ENCODE data around the gene AIP. TPM values are rescaled to one million over a fixed set of nuclear protein-coding genes. Genes with fewer than 3 reads are reported as not detected.

The AIP gene
- total RNA-seq, 1 donor from 2014 or later = 43.6 TPM

DNA sequence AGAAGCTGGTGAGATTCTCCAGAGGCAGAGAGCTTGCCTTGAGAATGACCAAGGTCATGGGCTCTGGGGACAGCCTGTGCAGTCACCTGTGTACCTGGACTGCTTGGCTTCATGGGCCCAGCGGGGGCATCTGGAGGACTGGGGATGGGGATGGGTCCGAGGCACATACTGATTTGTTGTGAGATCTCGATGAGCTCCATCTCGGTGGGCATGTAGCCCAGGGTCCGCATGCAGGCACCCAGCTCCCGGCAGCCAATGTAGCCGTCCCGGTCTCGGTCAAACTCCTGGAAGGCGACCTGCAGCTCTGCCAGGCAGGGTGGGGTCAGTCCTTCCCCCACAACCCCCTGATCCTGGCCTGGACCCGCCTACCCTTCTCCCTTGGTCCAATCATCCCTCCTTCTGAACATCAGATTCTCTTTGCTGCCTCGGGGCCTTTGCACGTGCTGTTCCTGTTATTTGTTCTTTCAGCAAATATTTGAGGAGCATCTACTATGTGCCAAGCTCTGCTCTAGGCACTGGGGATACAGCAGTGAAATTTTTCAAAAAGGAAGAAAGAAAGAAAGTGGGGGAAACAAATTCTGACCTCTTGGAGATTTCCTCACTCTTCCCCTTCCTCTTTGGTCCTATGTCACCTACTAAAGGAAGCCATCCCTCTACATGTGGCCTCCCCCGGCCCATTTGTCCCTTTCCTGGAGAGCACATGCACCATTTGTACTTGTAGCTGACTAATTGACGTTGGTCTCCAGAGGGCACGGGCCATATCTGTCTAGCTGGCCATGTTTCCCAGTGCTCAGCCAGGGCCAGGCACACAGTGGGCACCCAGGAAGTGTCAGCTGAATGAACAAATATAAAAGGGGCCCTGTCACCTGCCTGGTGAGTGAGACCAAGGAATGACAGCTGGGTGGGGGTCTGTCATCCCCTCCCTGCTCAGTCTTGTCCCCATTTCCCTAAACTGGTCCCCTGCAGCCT is 38.3 kb downstream of the AIP start:
- intact Hi-C loops (cut with DNase I) = no loop called here
- no peak for DNase-seq (ENCODE audit: low spot score)

DNA sequence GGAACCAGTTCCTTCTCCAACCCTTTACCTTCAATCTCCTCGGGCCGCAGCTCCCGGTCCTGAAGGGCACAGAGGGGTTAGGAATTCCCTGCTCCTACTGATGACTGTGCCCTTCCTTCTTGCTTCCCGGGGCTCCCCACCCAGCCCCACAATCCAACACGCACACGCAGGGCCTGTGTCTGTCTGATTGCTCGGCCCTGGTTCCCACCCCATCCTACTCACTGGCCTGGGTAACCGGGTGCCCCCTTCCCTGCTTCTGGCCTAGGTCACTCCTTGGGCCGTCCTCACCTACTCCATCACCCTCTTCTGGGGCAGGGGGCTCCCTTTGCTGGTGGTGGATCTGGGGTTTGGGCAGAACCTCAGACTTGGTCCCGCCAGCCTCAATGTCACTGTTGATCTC is 39.1 kb downstream of the AIP start:
- DNase-seq (ENCODE audit: low spot score) = no peak
- intact Hi-C loops (cut with DNase I) = no loop called here

DNA sequence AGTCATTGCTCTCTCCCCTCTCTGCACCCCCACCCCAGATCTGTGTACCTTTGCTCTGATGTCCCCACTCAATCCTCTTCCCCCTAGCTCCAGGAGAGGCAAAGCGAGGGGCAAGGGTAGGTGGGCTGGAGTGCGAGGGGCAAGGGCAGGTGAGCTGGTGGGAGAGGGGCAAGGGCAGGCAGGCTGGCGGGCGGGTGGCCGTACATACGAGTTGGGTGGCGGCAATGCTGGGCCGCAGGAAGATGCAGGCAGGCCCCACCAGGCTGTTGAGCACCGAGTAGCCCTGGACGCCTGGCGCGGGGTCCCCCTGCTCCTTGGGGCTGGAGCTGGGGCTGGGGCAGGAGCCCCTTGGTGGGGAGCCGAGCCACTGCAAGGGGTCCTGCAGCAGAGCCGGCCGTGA is 39.5 kb downstream of the AIP start:
- DNase-seq (ENCODE audit: low spot score) = no peak
- intact Hi-C loops (cut with DNase I) = no loop called here

DNA sequence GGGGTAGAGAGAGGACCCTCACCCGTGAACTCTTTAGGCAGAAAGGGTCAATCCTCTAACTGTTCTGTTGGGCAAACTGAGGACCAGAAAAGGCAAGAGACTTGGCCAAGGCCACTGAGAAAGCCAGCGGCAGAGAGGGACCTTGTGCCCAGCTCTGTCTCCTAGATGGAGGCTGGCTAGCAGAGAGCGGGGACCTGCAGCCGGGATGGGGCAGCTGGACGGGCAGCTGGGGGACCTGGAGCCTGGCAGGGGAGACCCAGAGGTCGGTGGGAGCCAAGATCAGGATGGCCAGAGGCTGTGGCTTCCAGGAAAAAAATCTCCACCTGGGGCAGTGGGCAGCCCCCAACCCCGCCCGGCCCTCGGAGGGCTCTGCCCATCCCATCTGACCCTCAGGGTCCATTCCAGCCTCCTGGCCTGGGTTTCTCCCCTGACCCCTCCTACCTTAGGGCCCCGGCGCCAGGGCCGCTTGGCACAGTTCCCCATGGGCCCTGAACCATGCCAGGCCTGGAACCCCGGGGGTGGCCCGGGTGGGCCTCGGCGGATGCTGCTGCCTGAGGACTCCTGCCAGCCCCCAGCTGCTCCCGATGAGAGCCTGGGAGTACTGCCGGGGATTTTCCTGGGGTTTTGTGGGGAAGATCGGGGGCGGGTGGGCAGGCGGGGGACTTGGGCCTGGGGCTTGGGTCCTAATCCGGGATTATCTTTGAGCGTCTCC is 40.2 kb downstream of the AIP start, which contains the start of gene CABP2:
Gene CABP2 (minus strand): TSS at position 603 of the 712 bp plus-strand sequence. CDS start 120 bp downstream, at position 483.
- DNase-seq (ENCODE audit: low spot score) = no peak
- intact Hi-C loops (cut with DNase I) = no loop called here

DNA sequence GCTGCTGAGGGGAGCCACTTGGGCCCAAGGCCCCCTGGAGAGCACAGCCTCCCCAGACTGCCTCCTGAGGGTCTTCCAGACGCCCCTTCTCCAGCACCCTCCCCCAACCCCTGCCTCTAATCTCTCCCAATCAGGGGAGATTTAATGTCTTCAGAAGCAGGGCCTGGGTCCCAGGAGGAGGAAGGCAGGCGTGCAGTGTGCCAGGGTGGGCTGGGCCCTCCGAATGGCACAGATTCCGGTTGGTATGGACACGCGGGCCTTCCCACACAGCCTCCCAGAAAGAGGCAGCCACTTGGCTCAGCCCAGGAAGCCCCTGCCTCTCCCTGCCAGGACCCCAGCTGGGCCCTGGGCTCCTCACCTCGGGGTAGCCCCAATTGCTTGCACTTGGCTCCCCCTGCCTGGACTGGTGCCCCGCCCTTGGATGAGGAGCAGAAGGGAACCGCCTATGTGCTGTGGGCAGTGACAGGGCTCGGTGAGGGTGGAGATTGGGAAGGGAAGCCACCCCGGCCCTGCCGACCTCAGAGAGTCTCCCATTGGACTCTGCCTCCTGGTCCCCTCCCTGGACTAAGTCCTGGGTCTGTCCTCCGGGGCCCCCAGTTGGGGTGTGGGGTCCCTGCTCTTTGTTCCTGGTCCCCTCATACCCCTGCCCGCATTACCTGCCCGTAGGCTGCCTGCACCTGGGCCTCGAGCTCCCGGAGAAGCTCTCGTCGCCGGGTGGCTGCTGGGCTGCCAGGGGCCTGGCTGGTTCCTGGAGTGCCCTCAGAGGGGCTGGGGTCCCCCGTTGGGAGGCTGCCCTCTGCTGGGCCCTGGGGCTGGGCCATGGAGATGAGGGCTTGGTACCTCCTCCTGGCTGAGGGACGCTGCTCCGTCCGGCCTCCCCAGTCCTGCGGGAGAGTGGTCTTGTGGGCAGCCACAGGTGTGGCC is 41.0 kb downstream of the AIP start:
- no peak for DNase-seq (ENCODE audit: low spot score)
- intact Hi-C loops (cut with DNase I) = no loop called here

DNA sequence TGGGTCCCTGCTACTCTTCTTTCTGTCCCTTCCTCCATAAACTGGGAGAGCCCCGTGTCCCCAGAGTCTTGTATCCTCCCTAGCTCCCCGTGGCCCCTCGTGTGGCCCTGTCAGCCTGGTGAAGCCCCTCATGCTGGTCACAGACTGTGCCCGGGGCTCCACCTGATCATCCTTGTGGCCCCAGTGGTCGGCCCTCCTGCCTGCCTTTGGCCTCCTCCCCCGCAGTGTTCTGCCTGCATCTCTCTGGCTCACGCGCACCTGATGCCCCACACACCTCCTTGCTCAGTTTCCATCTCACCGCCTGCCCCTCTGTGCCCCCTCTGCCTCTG is 41.6 kb downstream of the AIP start:
- no peak for DNase-seq (ENCODE audit: low spot score)
- intact Hi-C loops (cut with DNase I) = no loop called here

DNA sequence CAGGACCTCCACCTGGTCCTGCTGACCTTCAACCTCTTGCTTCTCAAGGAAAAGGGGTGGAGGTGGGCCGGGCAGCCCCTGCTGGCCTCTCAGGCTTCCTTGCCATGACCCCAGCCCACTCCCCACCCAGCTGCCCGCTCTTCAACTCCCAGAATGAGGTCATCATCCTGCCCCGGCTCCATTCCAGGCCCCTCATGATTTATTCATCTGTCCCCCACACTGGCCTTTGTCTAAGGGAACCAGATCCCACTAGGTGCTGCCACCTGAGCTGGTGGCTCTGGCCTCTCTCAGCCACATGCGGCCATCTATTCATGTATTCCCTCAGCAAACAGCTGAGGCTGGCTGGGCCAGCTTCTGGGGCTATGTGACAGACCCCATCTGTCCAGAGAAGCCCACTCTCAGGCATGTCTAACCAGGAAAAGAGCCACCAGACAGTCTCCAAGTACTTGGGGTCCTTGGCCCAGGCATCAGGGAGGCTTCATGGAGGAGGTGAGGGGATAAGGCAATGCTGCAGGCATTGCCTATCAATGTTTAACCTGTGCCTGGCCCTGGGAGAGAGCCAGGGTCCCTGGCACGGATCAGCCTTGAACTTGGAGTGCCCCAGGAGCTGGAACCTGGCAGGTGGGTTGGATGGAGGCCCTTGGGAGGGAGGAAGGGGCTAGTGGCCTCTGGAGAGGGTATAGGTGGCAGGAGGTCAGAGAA is 42.6 kb downstream of the AIP start:
- intact Hi-C loops (cut with DNase I) = no loop called here
- DNase-seq (ENCODE audit: low spot score) = no peak

DNA sequence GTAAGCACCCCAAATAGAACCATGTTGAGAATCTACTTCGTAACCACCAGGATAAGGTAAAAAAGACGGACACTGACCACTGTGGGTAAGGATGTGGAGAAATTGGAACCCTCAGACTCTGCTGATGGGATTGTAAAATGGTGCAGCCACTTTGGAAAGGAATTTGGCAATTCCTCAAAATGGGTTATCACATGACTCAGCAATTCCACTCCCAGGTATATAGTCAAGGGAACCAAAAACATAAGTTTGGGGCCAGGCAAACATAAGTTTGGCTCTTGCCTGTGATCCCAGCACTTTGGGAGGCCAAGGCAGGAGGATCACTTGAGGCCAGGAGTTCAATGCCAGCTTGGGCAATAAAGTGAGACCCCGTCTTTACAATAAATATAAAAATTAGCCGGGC is 45.5 kb downstream of the AIP start:
- intact Hi-C loops (cut with DNase I) = no loop called here
- DNase-seq (ENCODE audit: low spot score) = no peak

DNA sequence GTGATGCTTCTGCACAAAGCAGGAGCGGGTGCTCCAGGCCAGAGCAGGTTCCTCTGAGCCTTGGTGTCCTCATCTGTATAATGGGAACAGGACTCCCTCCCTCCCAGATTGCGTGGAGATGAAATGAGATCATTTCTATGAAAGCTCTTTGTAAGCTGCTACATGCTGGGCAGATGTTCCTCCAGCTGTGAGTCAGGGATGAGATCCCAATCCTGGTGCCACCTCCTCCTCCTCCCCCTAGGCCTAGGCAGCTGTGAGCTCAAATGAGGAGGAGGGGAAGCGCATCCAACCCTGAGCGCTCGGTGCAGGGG is 47.4 kb downstream of the AIP start:
- intact Hi-C loops (cut with DNase I) = no loop called here
- DNase-seq (ENCODE audit: low spot score) = no peak

DNA sequence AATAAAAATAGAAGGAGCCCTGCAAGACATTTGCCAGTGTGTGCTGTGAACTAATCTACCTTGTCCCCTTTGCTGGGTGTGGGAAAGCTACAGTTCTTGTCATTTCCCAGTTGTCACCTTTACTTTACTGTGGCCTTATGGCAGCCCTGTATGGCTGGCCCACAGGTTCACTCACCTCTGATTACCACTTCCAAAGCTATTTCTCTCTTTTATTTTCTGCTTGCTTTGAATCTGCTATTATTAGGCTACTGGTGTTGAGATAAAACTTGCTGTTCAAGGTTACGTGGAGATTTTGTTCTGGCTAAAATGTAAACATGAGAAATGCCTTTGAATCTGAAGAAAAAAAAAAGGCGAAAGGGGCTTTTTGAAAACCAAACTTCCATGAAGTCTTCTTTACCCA is 50.1 kb downstream of the AIP start:
- no peak for DNase-seq (ENCODE audit: low spot score)
- intact Hi-C loops (cut with DNase I) = no loop called here

DNA sequence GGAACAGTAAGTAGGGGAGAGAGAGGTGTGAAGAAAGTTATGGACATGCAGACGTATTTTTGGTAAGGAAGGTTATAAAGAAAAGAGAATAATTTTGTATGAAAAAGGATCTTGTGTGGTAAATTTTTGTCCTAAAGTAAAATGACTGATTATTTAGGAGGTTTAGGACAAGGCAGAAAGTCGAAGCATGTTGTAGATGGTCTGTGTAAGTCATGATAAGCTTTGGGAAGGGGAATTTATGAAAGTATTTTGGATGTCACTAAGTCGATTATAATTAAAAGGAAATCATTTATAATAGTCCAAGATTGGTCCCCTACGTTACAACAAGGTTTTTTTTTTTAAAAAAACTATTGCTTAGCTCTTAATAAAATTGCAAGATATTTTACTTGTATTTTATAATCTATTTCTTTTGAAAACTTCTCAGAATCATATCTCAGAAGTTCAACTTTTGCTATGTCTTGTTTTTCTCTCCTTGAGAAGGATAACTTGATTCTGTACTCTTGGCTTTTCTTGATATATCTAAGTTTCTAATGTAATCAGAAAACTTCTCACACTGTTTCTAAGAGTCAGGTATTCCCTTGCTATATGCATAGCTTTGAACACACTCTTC is 51.3 kb downstream of the AIP start:
- intact Hi-C loops (cut with DNase I) = no loop called here
- no peak for DNase-seq (ENCODE audit: low spot score)

DNA sequence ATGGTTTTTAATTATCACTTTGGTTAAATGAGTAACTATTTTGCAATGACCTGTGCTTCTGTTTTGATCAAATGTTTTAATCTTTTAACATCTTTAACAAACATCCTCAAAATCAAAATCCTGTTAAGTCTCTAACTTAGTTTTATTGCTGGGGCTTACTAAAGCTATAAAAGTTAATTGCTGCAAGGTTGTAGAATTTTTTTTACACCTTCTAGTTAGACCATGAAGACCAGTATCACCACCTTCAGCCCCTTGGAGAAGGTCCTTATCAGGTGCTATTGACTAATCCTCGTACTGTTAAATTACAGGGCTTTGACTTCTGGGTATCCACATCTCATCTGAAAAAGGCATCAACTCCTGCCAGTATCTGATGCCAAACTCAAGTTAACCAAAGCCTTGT is 52.7 kb downstream of the AIP start:
- intact Hi-C loops (cut with DNase I) = no loop called here
- no peak for DNase-seq (ENCODE audit: low spot score)

DNA sequence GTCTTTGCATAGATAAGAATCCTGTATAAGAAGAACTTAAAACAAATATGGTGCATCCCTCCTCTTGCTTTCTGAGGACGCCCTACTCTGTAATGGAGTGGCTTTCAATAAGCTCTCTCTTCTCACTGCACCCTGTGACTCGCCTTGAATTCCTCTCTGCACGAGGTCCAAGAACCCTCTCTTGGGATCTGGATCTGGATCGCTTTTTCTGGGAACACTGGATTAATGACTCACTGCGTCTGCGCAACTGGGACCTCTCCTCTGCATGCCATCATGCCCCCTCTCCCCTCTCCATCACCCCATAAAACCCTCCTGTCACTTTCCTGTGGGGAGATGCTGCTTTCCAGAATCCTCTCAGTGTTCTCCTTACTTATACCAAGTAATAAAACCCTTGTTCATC is 55.5 kb downstream of the AIP start:
- DNase-seq (ENCODE audit: low spot score) = no peak
- intact Hi-C loops (cut with DNase I) = no loop called here

DNA sequence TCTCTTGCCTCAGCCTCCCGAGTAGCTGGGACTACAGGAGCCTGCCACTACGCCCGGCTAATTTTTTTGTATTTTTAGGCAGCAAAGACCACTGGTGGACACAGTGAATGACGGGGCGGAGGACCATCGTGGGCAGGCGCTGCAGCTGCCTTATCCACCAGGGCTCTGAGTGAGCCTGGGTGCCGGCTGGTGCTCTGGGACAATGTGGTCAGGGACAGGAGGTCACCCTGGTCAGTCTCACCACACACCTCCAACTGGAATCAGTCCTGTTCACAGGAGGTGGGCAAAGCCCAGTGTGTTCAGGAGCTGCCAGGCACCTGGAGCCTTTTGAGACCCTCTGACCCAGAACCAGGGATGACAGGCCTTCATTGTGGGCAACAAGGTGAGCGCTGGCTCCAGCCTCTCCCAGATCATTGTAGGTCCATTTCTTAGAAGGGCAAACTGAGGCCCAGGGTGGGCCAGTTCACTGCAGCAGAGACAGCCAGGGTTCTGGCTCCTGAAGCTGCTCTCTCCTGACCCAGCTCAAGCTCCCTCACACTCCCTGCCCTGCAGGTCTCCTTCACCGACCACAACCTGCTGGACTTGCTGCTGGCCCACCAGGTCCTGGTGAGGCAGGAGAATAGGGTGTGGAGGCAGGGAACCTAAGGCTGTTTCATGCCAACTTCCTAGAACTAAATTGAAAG is 56.1 kb downstream of the AIP start:
- DNase-seq (ENCODE audit: low spot score) = no peak
- intact Hi-C loops (cut with DNase I) = no loop called here

DNA sequence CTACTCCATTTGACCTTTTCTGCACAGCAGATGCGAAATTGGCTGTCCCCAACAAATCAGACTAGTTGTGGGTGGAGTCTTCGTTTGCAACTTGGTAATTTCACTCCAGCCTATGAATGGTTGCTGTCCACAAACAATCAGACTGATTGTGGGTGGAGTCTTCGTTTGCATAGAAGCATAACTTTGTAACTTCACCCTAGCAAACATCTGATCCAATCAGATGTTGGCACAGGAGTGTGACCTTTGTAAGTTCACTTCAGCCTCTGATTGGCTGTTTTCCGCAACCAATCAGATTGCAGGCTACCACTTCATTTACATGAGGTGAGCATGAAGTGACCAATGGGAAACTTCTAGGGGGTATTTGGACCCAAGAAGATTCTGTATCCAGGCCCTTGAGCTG is 56.7 kb downstream of the AIP start:
- DNase-seq (ENCODE audit: low spot score) = no peak
- intact Hi-C loops (cut with DNase I) = no loop called here

Data from cardiac septum (tissue), 1 donor.